ENCODE data around the gene FOXP1.

GRCh38 chr3:71149959-71150954 is 433.3 kb downstream of the FOXP1 start:
- TF ChIP-seq CTCF (IDR thresholded peaks at IDR 0.05) = no peak
- TF ChIP-seq POLR2A (IDR thresholded peaks at IDR 0.05) = no peak
- TF ChIP-seq POLR2AphosphoS5 (IDR thresholded peaks at IDR 0.05) = no peak

Data from breast epithelium (tissue), 3 donors.